Activated gamma-delta T cell (primary cell): ENCODE measurements around the gene SLC25A53.
"Not testable (repeated sequence)": the region's sequence is repeated elsewhere in the genome, so short reads cannot be mapped to it uniquely, and the experiment has no call there.

Experiments used
- DNase-seq: peaks from one replicate; lab custom pipeline; 2025; lab: John Stamatoyannopoulos, UW

The SLC25A53 gene

DNA sequence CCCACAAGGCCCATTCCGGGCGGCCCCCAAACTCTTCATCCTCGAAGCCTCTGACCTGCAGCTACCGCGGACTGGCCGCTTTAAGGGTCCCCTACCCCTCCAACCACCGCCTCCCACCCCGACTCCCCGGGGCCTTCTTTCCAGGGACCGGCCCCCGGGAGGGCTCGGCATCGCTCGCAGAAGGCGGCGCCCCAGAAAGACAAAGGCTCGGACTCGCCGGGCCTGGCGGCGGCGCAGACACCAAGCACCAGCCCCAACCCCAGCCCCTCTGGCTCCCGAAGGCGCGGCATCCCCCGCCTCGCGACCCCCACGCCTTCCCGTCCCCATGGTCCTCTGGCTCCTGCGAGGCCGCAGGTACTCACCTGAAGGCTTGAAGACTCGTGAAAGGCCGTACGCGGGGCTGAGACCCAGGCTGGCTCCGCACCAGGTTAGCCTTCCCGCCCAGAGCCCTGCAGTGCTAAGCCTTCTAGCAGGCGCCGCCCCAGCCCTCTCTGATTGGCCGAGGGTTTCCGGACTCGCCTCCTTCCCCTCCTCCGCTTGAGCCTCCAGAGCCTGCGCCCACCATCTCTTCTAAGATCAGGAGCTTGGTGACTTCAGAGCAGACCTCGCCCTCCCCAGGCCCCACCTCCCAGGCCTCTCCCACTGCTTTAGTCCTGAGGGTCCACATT, 80.9 kb downstream of the SLC25A53 start, which contains the start of gene TMSB15C:
Gene TMSB15C (minus strand): TSS at position 459 of the 668 bp plus-strand sequence.
- not testable (repeated sequence) for DNase-seq

DNA sequence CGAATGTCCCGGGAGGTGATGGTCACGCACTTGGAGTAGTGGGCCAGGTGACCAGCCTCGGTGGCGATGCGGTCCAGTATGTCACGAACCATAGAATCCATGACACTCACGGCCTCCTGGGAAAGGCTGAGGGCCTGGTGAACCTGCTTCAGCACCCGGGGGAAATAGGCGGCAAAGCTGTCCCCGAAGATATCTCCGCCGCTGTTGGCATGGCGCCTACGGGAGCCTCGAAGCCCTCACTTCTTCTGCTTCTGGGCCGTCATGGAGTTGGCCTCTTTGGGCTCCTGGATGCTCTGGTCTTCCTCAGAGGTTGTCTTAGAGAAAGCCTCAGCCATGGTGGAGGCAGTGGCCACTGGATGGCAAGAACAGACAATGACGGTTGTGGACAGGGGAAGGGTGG, 94.2 kb downstream of the SLC25A53 start:
- not testable (repeated sequence) for DNase-seq

GRCh38 chrX:104054956-104055355, 101.9 kb downstream of the SLC25A53 start:
- DNase-seq, result not testable (repeated sequence)
